Hepatocyte (in vitro differentiated cells): Measurements from ENCODE around the gene SLC15A4. TPM values are rescaled to one million over a fixed set of nuclear protein-coding genes. Genes with fewer than 3 reads are reported as not detected.

Experiments
- DNase-seq: peaks from one replicate; pipeline ENCODE4 v3.0.0-alpha.2; 2016; ENCODE audit warnings: low spot score
- H2AFZ ChIP-seq: fragments of 200-600 bp; sonication (generic); 2 replicates; pipeline ENCODE4 v1.6.0; 2016; ENCODE audit warnings: antibody characterized with exemption, mild to moderate bottlenecking
- H3K27ac ChIP-seq: fragments of 200-600 bp; sonication (generic); 2 replicates; pipeline ENCODE4 v1.5.1; 2016; ENCODE audit warnings: mild to moderate bottlenecking
- H3K27me3 ChIP-seq: fragments of 200-600 bp; sonication (generic); 2 replicates; pipeline ENCODE4 v1.6.1; 2016
- H3K36me3 ChIP-seq: fragments of 200-600 bp; sonication (generic); replicated peaks from 2 replicates; pipeline ENCODE4 v1.5.1; 2016; ENCODE audit warnings: low read depth; ENCODE audit not compliant: insufficient read depth
- H3K4me1 ChIP-seq: fragments of 200-600 bp; sonication (generic); 2 replicates; pipeline ENCODE4 v1.5.1; 2016; ENCODE audit warnings: mild to moderate bottlenecking, moderate library complexity; ENCODE audit not compliant: insufficient read depth
- H3K4me2 ChIP-seq: fragments of 200-600 bp; sonication (generic); 2 replicates; pipeline ENCODE4 v1.6.0; 2016
- H3K4me3 ChIP-seq: fragments of 200-600 bp; sonication (generic); 2 replicates; pipeline ENCODE4 v1.5.1; 2016; ENCODE audit warnings: mild to moderate bottlenecking
- H3K79me2 ChIP-seq: fragments of 200-600 bp; sonication (generic); 2 replicates; pipeline ENCODE4 v1.6.0; 2017; ENCODE audit warnings: mild to moderate bottlenecking
- H3K9me2 ChIP-seq: fragments of 200-600 bp; sonication (generic); replicated peaks from 2 replicates; pipeline ENCODE4 v1.6.0; 2017; ENCODE audit warnings: mild to moderate bottlenecking; ENCODE audit not compliant: insufficient read depth
- H3K9me3 ChIP-seq: fragments of 200-600 bp; sonication (generic); 2 replicates; pipeline ENCODE4 v1.5.1; 2016; ENCODE audit warnings: low read depth, mild to moderate bottlenecking
- H4K20me1 ChIP-seq: fragments of 200-600 bp; sonication (generic); 2 replicates; pipeline ENCODE4 v1.6.0; 2016; ENCODE audit warnings: mild to moderate bottlenecking; ENCODE audit not compliant: insufficient read depth, poor library complexity, severe bottlenecking
- CTCF ChIP-seq: fragments of 200-600 bp; sonication (generic); IDR thresholded peaks from 2 replicates; pipeline ENCODE4 v1.5.1; 2016; ENCODE audit warnings: antibody characterized with exemption, mild to moderate bottlenecking; ENCODE audit not compliant: poor library complexity
- EZH2 ChIP-seq: fragments of 200-600 bp; sonication (generic); IDR thresholded peaks from 2 replicates; pipeline ENCODE4 v1.6.1; 2016; ENCODE audit warnings: antibody characterized with exemption, mild to moderate bottlenecking, borderline replicate concordance
- EZH2phosphoT487 ChIP-seq: fragments of 200-600 bp; sonication (generic); IDR thresholded peaks from one replicate; pipeline ENCODE4 v1.6.1; 2018; ENCODE audit warnings: antibody characterized with exemption, mild to moderate bottlenecking, low read depth, moderate library complexity; ENCODE audit not compliant: unreplicated experiment, severe bottlenecking
- WGBS: methylation state at CpG from one replicate; pipeline ENCODE4 v1.1.6; 2016; ENCODE audit warnings: low lambda C conversion rate; ENCODE audit errors: missing lambda C conversion rate; 5-methylcytosine and 5-hydroxymethylcytosine counted together
- polyA plus RNA-seq: library from polyadenylated mRNA; unstranded; fragments of >200 nt; fragmentation: Nextera tagmentation; extraction: Ambion mirVana; gene quantifications from 2 replicates; pipeline ENCODE4 v1.2.1, GENCODE V29; 2016
- total RNA-seq: library from RNA; depleted of rRNA; stranded (reverse); fragments of >200 nt; gene quantifications from 2 replicates; pipeline ENCODE4 v1.2.3, GENCODE V29; 2014

Gene SLC15A4
- total and polyA plus RNA-seq, 2 experiments from 2014 or later = 33.6 to 48.5 TPM

- 96% methylated on average over 19 of the region's 19 CpGs for WGBS
- no peak overlapping the region for H3K27ac ChIP-seq
- H3K9me2 ChIP-seq = no peaks in the 10 kb centered on the region
- no peaks in the 10 kb centered on the region for H3K4me1 ChIP-seq
- peaks cover 3% of the 10 kb centered on the region for H3K36me3 ChIP-seq
- no peak for DNase-seq
- H3K27me3 ChIP-seq = no peaks in the 10 kb centered on the region
- no peak overlapping the region for H3K4me2 ChIP-seq
- no peak overlapping the region for H3K4me3 ChIP-seq
- TF ChIP-seq CTCF (no peak), EZH2phosphoT487 (no peak), EZH2 (no peak)
- H3K9me3 ChIP-seq = no peaks in the 10 kb centered on the region
- H4K20me1 ChIP-seq = no peaks in the 10 kb centered on the region
- H3K79me2 ChIP-seq = no peaks in the 10 kb centered on the region
- H2AFZ ChIP-seq = no peak overlapping the region
Measured at GRCh38 chr12:128796439-128797118, 27.2 kb downstream of the SLC15A4 start.

DNA sequence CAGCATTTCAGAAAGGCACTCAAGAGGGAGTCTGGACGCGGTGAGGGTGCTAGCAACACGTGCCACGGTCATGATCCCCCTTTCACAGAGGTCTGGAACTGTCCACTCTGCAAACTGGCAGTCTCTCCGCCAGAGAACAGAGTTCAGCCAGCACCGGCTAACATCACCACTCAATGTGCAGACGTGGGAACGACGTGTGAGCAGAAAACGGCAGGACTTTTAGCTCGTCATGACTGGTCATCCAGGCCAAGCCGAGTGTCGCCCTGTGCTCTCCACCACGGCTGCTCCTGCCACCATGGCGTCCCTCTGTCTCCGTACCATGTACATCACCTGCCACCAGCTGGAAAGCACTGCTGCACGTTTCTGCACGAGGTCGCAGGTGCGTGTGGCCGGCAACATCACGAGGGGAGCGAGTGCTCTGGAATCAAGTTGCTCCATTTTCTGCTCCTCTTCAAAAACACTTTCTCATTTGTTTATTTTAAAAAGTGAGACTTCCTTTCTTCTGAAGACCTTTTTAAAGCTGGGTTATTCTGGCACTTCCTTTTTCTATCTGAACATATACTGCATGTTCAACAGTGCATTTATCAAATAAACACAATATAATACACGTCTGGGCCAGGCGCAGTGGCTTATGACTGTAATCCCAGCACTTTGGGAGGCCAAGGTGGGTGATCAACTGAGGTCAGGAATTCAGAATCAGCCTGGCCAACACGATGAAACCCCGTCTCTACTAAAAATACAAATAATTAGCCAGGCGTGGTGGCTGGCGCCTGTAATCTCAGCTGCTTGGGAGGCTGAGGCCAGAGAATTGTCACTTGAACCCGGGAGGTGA, 28.0 kb downstream of the SLC15A4 start:
- Histone ChIP-seq H3K9me2 (no peaks in the 10 kb centered on the region), H3K9me3 (no peaks in the 10 kb centered on the region), H3K27ac (no peak overlapping the region), H3K36me3 (no peaks in the 10 kb centered on the region), H3K4me3 (no peak overlapping the region), H3K4me1 (no peaks in the 10 kb centered on the region), H3K4me2 (no peak overlapping the region), H3K27me3 (no peaks in the 10 kb centered on the region), H2AFZ (no peak overlapping the region), H3K79me2 (no peaks in the 10 kb centered on the region), H4K20me1 (no peaks in the 10 kb centered on the region)
- DNase-seq = no peak
- TF ChIP-seq CTCF (no peak), EZH2 (no peak), EZH2phosphoT487 (no peak)
- 89% methylated on average over 30 of the region's 30 CpGs for WGBS

DNA sequence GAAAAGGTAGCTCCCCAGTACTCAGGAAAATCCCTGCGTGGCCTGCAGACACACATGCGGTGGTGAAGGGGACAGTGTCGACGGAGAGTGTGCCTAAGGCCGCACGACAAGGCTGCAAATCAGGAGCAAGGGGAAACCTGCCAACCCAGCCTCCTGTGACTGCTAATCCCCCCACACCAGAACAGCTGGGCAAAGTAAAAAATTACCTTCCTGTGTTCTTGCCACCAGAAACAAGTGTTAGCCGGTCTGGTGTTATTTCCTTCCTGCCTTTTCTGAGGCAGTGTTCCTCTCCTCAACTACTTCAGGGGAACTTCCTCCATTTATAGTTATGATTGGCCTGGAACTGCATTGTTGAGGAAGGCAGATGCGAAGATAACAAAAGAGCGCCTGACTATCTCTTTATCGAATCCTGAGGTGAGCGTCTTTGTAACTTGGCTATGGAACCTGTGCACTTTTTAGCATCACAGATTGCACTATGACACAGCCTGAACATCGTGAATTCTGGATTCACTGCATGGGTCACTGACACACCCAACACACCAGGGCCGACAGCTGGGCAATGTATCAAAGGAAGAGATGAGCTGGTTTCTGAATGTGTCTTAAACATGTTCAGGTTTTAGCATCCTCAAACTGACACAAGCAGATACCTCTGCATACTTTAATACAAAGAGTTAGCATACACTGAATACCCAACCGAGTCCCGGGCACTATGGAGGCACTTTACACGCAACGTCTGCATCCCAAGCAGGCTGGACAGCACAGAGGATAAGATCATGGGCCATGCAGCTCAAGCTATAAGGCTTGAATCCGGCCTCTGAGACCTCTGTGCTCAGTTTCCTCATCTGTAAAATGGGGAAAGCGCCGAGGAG, 28.9 kb downstream of the SLC15A4 start:
- H3K9me3 ChIP-seq = no peaks in the 10 kb centered on the region
- no peaks in the 10 kb centered on the region for H3K27me3 ChIP-seq
- no peaks in the 10 kb centered on the region for H3K4me1 ChIP-seq
- H3K79me2 ChIP-seq = no peaks in the 10 kb centered on the region
- H4K20me1 ChIP-seq = no peaks in the 10 kb centered on the region
- TF ChIP-seq EZH2phosphoT487 (no peak), EZH2 (no peak), CTCF (no peak)
- no peak for DNase-seq
- H3K36me3 ChIP-seq = no peaks in the 10 kb centered on the region
- H3K4me3 ChIP-seq = no peak overlapping the region
- WGBS = 83% methylated on average over 20 of the region's 20 CpGs
- H2AFZ ChIP-seq = no peak overlapping the region
- H3K27ac ChIP-seq = no peak overlapping the region
- no peaks in the 10 kb centered on the region for H3K9me2 ChIP-seq
- H3K4me2 ChIP-seq = no peak overlapping the region
